Measurements from ENCODE around the gene MCF2L2.
A peak's percentile ranks its signal among the peaks of the same experiment; 100 is the strongest.
"Not testable (repeated sequence)": the region's sequence is repeated elsewhere in the genome, so short reads cannot be mapped to it uniquely, and the experiment has no call there.

The MCF2L2 gene

GRCh38 chr3:183261151-183261724 is 167.2 kb downstream of the MCF2L2 start:
- DNase-seq: no peak

GRCh38 chr3:183260167-183260904 is 168.1 kb downstream of the MCF2L2 start:
- no peak for DNase-seq

- DNase-seq: no peak
Measured at GRCh38 chr3:183259621-183260020, 168.8 kb downstream of the MCF2L2 start.

- DNase-seq: no peak
Measured at GRCh38 chr3:183259087-183259486, 169.3 kb downstream of the MCF2L2 start.

- DNase-seq: peak; percentile 50
Measured at GRCh38 chr3:183255348-183255730, 173.1 kb downstream of the MCF2L2 start.

GRCh38 chr3:183254487-183255347 is 173.7 kb downstream of the MCF2L2 start:
- DNase-seq: peak; percentile 55

- peak; percentile 54 for DNase-seq
Measured at GRCh38 chr3:183253528-183254486, 174.6 kb downstream of the MCF2L2 start.

- DNase-seq: peak; percentile 93
Measured at GRCh38 chr3:183252973-183253527, 175.4 kb downstream of the MCF2L2 start, which contains the start of gene B3GNT5. Gene B3GNT5 (plus strand): TSS chr3:183253253. CDS start chr3:183269799, 16,546 bp downstream.

GRCh38 chr3:183252118-183252782 is 176.2 kb downstream of the MCF2L2 start:
- DNase-seq: no peak

- DNase-seq: no peak
Measured at GRCh38 chr3:183249006-183249718, 179.3 kb downstream of the MCF2L2 start.

GRCh38 chr3:183247011-183247589 is 181.3 kb downstream of the MCF2L2 start:
- no peak for DNase-seq

GRCh38 chr3:183244981-183245476 is 183.4 kb downstream of the MCF2L2 start:
- DNase-seq: no peak

GRCh38 chr3:183244219-183244618 is 184.2 kb downstream of the MCF2L2 start:
- DNase-seq: no peak

GRCh38 chr3:183242431-183242830 is 186.0 kb downstream of the MCF2L2 start:
- DNase-seq: no peak

- DNase-seq: no peak
Measured at GRCh38 chr3:183239046-183239445, 189.4 kb downstream of the MCF2L2 start.

- DNase-seq: no peak
Measured at GRCh38 chr3:183233966-183234365, 194.5 kb downstream of the MCF2L2 start.

GRCh38 chr3:183230826-183231225 is 197.6 kb downstream of the MCF2L2 start:
- no peak for DNase-seq

GRCh38 chr3:183230251-183230650 is 198.2 kb downstream of the MCF2L2 start:
- not testable (repeated sequence) for DNase-seq

- DNase-seq: no peak
Measured at GRCh38 chr3:183229178-183229577, 199.2 kb downstream of the MCF2L2 start.

- no peak for DNase-seq
Measured at GRCh38 chr3:183227586-183227985, 200.8 kb downstream of the MCF2L2 start.

Data from NCI-H1105 (cell line).